Measurements from ENCODE around the gene CIDEB. TPM values are rescaled to one million over a fixed set of nuclear protein-coding genes. Genes with fewer than 3 reads are reported as not detected.

The CIDEB gene
- total RNA-seq, 1 experiment from 2014 or later = not detected

GRCh38 chr14:24329736-24330135, 22.0 kb upstream of the CIDEB start:
- Histone ChIP-seq H3K23ac (ENCODE audit: insufficient read length, low read depth, low read length) (no peak overlapping the region), H3K27me3 (ENCODE audit: insufficient read depth, low read length) (peaks cover 17% of the 10 kb centered on the region)
- H3K9me3 Mint-ChIP-seq = peaks cover 0 to 2% of the 10 kb centered on the region in 2 experiments; a peak in 4 of 5 replicates

More at GRCh38 chr14:24329736-24330135, 22.0 kb upstream of the CIDEB start:
- Mint-ChIP-seq H3K27ac (no peak overlapping the region), H3K36me3 (ENCODE audit: insufficient read depth in 1 of 3, low read depth in 3 of 3) (no peaks in the 10 kb centered on the region; a peak in 1 of 7 replicates), H3K4me1 (peaks cover 14 to 16% of the 10 kb centered on the region in 2 experiments), H3K4me3 (no peak overlapping the region), H3K27me3 (ENCODE audit: low read depth) (peaks cover 82% of the 10 kb centered on the region)
- peaks cover 15% of the 10 kb centered on the region for H3K23me2 ChIP-seq (ENCODE audit: insufficient read length, low read depth, low read length, poor library complexity, severe bottlenecking)
- no peak overlapping the region; the same call in 1 of the 2 replicates for H3K14ac ChIP-seq (ENCODE audit: insufficient read depth, low read length)
- TF ChIP-seq, protein P1, sequence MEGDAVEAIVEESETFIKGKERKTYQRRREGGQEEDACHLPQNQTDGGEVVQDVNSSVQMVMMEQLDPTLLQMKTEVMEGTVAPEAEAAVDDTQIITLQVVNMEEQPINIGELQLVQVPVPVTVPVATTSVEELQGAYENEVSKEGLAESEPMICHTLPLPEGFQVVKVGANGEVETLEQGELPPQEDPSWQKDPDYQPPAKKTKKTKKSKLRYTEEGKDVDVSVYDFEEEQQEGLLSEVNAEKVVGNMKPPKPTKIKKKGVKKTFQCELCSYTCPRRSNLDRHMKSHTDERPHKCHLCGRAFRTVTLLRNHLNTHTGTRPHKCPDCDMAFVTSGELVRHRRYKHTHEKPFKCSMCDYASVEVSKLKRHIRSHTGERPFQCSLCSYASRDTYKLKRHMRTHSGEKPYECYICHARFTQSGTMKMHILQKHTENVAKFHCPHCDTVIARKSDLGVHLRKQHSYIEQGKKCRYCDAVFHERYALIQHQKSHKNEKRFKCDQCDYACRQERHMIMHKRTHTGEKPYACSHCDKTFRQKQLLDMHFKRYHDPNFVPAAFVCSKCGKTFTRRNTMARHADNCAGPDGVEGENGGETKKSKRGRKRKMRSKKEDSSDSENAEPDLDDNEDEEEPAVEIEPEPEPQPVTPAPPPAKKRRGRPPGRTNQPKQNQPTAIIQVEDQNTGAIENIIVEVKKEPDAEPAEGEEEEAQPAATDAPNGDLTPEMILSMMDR (conservative IDR thresholded peaks at IDR 0.05) = no peak
- H3K4me1 ChIP-seq (ENCODE audit: insufficient read depth, low read length) = no peaks in the 10 kb centered on the region
- no peaks in the 10 kb centered on the region for H3K9me3 ChIP-seq (ENCODE audit: control insufficient read depth, low read depth, low read length)
- DNase-seq = no peak
- no peak overlapping the region for H2BK120ac ChIP-seq (ENCODE audit: low read depth, low read length, poor library complexity, severe bottlenecking)
- no peak overlapping the region for H3K27ac ChIP-seq (ENCODE audit: insufficient read length, low read depth, low read length)
- H2AFZ ChIP-seq (ENCODE audit: low read length) = no peak overlapping the region
- H2BK15ac ChIP-seq (ENCODE audit: low read depth, low read length) = no peak overlapping the region
- no peak overlapping the region for H3K56ac ChIP-seq (ENCODE audit: insufficient read length, low read depth, low read length)
- H3K4me2 ChIP-seq (ENCODE audit: insufficient read depth, insufficient read length, low read length) = no peak overlapping the region
- H3T11ph ChIP-seq (ENCODE audit: low read length) = no peak overlapping the region
- H3K79me2 ChIP-seq (ENCODE audit: insufficient read depth, low read length) = no peaks in the 10 kb centered on the region
- no peaks in the 10 kb centered on the region for H3K79me1 ChIP-seq (ENCODE audit: insufficient read depth, low read depth, low read length, poor library complexity, severe bottlenecking)
- H2BK20ac ChIP-seq (ENCODE audit: low read depth, low read length, poor library complexity, severe bottlenecking) = no peak overlapping the region
- no peak overlapping the region for H2AK5ac ChIP-seq (ENCODE audit: insufficient read length, low read length)
- no peak overlapping the region for H4K8ac ChIP-seq (replicated peaks; ENCODE audit: insufficient read length, low read depth, low read length)
- no peak overlapping the region for H2BK5ac ChIP-seq (ENCODE audit: insufficient read length, low read length)
- H3K4ac ChIP-seq (ENCODE audit: low read depth, low read length) = no peak overlapping the region
- no peak overlapping the region for H4K5ac ChIP-seq (ENCODE audit: insufficient read length, low read depth, low read length)
- no peak overlapping the region for H4K91ac ChIP-seq (ENCODE audit: insufficient read length, low read depth, low read length)
- H4K20me1 ChIP-seq (ENCODE audit: control insufficient read depth, insufficient read depth, insufficient read length) = no peaks in the 10 kb centered on the region
- no peak overlapping the region for H3K9ac ChIP-seq (ENCODE audit: extremely low read depth, insufficient read length, low read length)
- no CpG with 5 or more reads among the region's 9 CpGs for WGBS (ENCODE audit: extremely low coverage, insufficient read length, low lambda C conversion rate)
- H3K18ac ChIP-seq (ENCODE audit: insufficient read length, low read depth, low read length) = no peak overlapping the region
- H2BK12ac ChIP-seq (ENCODE audit: insufficient read length, low read depth, low read length) = no peak overlapping the region
